D341Med (cell line): ENCODE results near the gene WRNIP1.
"Not testable (repeated sequence)": the region's sequence is repeated elsewhere in the genome, so short reads cannot be mapped to it uniquely, and the experiment has no call there.

Experiments used
- DNase-seq: peaks from one replicate; pipeline ENCODE4 v3.0.0; 2012; ENCODE audit warnings: low spot score

WRNIP1 gene

DNA sequence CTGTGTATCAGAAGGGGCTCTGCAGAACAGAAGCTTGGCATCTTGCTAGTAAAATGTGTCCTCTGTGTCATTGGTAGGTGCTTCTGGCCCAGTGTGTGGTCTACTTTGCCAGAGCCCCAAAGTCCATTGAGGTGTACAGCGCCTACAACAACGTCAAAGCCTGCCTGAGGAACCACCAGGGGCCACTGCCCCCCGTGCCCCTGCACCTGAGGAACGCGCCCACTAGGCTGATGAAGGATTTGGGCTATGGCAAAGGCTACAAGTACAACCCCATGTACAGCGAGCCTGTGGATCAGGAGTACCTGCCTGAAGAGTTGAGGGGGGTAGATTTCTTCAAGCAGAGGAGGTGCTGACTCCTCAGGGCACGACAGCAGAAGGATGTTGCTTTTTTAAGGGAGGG lies 19.7 kb downstream of the WRNIP1 start:
- no peak for DNase-seq

GRCh38 chr6:2786269-2786668 lies 21.1 kb downstream of the WRNIP1 start:
- no peak for DNase-seq

- peak; percentile 77 for DNase-seq
These were observed 25.6 kb downstream of the WRNIP1 start for GRCh38 chr6:2790588-2791449.

DNA sequence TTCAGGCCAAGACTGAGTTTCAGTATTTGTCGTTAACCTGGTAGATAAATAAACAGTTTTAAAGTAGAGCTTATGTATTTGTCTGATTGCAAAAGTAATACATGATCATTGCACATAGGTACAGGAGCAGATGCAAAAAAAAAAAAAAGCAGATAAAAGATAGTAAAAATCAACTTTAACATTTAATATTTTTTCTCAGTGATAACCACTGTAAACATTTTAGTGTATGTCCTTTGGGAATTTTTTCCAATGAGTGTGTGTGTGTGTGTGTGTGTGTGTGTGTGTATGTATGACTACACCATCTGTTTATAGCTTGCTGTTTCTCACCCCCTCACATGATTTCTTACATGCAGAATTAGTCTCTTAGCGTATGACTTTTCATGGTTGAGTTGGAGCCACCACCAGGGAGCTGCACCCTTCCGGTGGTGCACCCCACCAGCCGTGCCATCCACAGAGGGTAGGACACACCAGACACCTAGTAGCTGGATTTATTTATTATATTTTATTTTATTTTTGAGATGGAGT lies 26.3 kb downstream of the WRNIP1 start:
- no peak for DNase-seq

DNA sequence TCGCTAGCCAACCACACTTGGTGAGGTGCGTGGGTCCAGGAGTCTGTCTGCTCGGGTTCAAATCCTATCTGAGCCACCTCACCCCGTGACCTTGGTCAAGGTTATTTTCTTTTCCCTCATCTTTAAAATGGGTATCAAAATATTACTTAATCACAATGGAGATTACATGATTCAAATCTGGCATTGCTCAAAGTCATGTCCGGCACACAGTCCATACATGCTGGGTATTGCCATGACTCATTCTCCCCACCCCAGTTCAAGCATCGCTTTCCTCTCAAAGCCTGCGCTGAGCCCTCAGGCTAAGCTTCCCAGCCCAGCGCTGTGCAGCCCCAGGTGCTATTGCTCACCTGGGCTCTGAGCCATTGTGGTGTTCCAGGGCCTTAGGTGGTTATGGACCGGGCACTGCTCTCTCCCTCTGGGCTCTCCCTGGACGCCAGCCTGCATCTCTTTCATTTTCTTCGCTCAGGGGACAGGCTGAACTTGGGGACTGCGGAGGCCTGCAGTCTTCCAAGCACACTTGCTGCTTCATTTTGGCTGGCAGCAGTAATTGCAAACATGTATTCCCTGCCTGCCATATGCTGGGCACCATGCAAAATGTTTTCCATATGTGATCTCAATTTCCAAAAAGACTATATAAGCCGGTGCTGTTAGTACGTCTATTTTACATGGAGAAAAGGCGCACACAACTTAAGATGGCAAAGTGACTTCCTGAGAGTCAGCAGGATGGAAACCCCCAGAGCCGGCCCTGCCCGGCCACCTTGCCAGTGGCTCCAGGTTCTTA lies 27.3 kb downstream of the WRNIP1 start:
- no peak for DNase-seq

DNA sequence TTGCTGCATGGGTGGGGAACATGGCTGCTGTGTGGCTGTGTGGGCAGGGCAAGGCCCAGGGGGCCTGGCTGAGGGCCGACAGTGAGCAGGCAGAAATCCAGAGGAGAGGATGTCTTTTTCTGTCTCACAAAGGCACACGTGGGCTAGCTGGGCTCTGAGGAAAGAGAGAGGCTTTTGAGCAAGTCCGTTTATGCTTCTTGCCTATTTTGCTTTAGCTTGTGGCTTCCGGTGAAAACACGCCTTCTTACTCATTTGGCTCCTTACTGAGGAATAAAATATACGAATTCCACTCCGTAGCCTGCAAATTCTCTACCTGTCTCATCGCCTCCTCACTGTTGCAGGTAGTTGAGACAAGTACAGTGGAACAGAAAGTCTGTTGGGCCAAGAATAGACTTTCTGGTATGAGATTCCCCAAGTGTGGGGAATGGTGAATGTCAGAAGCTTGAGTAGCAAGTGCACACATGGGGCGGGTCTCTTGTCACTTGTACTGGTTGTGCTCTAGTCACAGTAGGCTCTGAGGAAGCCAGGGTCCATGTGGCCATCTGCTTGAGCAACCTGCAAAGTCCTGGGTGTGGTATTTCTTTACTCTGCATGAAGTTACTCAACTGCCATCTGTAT lies 28.4 kb downstream of the WRNIP1 start:
- DNase-seq = no peak

GRCh38 chr6:2794171-2794730 lies 29.1 kb downstream of the WRNIP1 start:
- DNase-seq = no peak

DNA sequence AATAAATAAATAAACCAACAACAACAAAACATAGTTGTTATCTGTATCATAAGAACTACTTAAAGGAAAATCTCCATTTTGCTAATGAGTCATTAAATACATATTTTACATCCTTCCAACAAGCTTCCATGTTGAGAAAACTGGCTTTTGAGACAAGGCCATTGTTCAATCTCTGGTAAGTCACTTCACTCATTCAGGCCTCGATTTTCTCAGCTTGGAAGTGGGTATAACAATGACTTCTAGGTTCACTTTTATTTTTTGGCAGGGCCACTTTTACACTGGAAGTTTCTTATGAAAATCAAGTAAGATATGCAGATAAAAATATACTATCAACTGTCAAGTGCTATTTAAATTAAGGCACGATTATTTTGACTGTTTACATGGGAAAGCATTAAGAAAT lies 30.0 kb downstream of the WRNIP1 start:
- DNase-seq = no peak

DNA sequence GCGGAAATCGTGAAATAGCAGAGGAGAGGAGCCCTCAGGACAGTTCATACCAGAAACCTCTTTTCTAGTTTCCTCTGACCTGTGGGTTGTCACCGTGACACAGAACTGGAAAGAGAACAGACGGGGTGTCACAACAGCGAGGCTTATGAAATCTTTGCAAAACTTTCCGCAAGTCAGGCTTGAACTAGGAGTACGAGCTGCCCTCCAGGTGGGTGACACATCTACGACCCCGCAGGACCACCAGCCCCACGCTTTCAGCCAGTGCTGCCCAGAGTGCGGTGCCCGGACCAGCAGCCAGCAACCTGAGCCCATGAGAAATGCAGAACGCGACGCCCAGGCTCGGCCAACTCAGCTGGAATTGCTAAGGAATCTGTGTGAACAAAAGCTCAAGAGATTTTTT lies 30.8 kb downstream of the WRNIP1 start:
- no peak for DNase-seq

GRCh38 chr6:2796861-2797260 lies 31.7 kb downstream of the WRNIP1 start:
- DNase-seq = no peak

GRCh38 chr6:2797564-2798031 lies 32.4 kb downstream of the WRNIP1 start:
- no peak for DNase-seq

DNA sequence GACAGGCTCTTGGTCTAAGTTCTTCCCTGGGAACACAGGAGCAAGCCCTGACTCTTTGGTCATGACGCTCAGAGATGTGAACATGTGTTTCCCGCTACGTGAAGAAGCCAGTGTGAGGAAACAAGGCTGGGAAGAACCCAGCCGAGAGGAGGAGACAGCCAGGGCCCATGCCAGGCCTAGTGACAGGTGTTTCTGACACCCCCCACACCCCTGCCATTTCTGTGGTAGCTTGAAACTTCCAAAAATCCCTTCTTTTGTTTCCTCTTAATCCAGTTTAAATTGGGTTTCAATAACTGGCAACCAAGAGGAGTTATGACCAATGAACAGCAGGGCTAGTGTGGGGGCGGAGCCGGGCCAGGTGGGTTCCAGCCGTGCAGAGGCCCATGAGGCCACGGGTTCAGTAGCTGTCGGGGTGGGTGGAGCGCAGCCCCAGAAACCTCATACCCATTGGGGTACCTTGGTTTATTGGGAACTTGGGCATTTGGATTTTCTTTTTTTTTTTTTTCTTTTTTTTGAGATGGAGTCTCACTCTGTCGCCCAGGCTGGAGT lies 33.5 kb downstream of the WRNIP1 start:
- no peak for DNase-seq

- no peak for DNase-seq
These were observed 34.8 kb downstream of the WRNIP1 start for GRCh38 chr6:2799936-2800527.

DNA sequence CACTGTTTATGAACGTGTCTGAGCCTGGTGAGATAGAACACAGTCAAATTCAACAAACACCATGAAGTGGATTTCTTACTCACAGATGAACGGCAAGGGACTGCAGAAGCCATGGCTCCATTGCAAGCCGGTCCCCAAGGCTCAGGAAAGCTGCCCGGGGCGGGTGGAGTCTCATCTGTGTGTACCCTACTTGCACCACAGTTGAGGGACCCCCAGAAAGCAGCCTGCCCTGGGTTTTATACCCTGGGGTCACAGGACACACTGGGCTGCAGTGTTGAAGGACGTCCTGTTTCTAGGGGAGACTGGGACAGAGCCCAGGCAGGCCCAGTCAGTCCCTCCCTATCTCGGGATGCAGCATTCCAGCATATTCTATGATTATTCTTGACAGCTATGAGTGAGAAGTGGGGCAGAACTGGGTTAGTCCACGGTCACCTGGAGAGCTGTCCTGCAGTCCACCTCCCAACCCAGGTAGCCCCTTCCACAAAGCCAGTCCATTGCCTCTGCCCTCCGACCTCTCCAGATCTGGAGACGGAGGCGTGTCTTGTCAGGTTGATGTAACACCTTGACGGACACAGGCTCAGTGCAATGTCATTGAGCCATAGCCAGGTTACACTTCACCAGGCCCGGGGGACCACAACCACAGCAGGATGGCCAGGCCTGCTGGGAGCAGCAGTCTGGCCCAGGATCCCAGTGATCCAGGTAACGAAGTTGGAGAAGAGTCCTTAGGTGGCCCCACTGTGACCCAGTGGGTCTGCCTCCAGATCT lies 35.5 kb downstream of the WRNIP1 start:
- no peak for DNase-seq

- DNase-seq = not testable (repeated sequence)
These were observed 36.5 kb downstream of the WRNIP1 start for GRCh38 chr6:2801687-2802086.

- DNase-seq = no peak
These were observed 37.4 kb downstream of the WRNIP1 start for GRCh38 chr6:2802521-2803060.

- no peak for DNase-seq
These were observed 38.7 kb downstream of the WRNIP1 start for GRCh38 chr6:2803731-2804429.

DNA sequence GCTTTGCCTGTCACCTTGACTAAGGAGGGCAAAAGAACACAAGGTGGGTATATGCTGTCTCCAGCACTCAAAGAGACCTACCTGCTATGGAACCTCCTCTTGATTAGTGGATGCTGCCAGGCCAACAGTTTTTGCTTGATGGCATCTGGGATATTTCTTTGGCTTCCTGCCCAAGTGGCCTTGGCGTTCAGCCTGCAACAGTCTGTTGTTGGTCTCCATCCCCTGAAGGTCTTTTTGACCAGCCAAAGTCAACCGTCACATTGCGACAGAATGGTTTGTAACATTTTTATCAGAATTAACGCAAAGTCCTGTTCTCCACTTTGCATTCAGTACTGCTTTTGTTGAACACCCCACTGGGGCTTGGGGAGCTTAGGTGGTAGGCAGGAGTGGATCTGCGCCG lies 39.3 kb downstream of the WRNIP1 start:
- DNase-seq = no peak

GRCh38 chr6:2805031-2805430 lies 39.8 kb downstream of the WRNIP1 start:
- DNase-seq = no peak

DNA sequence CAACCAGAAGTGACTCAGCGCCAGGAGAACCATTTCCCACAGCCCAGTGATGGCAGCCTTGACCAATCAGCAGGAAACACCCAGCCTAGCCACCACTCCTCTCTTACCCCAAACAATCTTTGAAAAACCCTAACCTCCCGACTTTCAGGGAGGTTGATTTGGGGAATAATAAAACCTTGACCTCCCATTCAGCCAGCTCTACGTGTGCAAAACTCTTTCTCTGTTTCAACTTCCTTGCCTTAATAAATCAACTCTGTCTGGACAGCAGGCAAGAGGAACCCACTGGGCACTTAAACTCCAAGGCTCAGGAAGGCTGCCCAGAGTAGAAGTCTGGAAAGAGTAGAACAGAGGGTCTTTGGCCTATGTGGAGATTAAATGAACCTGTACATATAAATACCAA lies 41.5 kb downstream of the WRNIP1 start:
- DNase-seq = no peak
